ENCODE results near the gene SCAMP5. TPM values are rescaled to one million over a fixed set of nuclear protein-coding genes. Genes with fewer than 3 reads are reported as not detected.

The SCAMP5 gene
- total and polyA plus RNA-seq, 2 of the 4 experiments (the other 2 are of a cell fraction) = 0.36 to 1.6 TPM

DNA sequence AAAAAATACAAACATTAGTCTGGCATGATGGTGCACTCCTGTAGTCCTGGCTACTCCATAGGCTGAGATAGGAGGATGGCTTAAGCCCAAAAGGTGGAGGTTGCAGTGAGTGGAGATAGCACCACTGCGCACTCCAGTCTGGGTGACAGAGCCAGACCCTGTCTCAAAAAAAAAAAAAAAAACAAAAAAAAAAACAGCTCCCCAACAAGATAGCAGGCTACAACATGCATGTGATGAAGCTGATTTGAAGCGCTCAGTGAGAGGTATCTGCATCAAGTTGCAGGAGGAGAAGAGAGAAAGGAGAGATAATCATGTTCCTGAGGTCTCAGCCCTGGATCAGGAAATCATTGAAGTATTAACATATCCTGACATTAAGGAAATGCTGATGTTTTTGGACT, 27.4 kb downstream of the SCAMP5 start:
- H2BK15ac ChIP-seq (ENCODE audit: low read depth, low read length) = no peak overlapping the region
- DNase-seq (no peak), ATAC-seq (ENCODE audit: low read depth) (no peak)
- no peak overlapping the region for H3K4me2 ChIP-seq (ENCODE audit: low read depth, low read length)
- in situ Hi-C loops (cut with MboI; ENCODE audit: low sequenced_read_pairs) = no loop called here
- no TSS peak for BruUV-seq (replicated peaks)
- no peak overlapping the region for H3K23ac ChIP-seq (ENCODE audit: low read depth, low read length)
- POLR2A ChIA-PET (ENCODE audit: unreplicated experiment) = interaction anchor here (0.6 to 0.7 kb wide), 2 partner anchors 44 to 235 kb away, joined by 9 to 17 read pairs; no protein-coding TSS in a partner anchor
- CTCF ChIA-PET = no interaction called here
- no peak overlapping the region for H3K18ac ChIP-seq (ENCODE audit: low read depth, low read length)
- H3K36me3 ChIP-seq (ENCODE audit: control insufficient read depth, insufficient read depth, low read length) = no peaks in the 10 kb centered on the region
- H3K56ac ChIP-seq (ENCODE audit: extremely low read depth, insufficient read depth, low read length) = no peak overlapping the region
- peaks cover 4% of the 10 kb centered on the region; the same call in 1 of the 2 replicates for H3K9me1 ChIP-seq (ENCODE audit: insufficient read depth, low read length)
- H2BK120ac ChIP-seq (ENCODE audit: low read depth, low read length) = no peak overlapping the region
- H3K14ac ChIP-seq (replicated peaks; ENCODE audit: low read depth, low read length) = no peak overlapping the region
- H2BK20ac ChIP-seq (ENCODE audit: low read depth, low read length) = no peak overlapping the region
- peaks cover 2% of the 10 kb centered on the region; the same call in 1 of the 2 replicates for H3K4me1 ChIP-seq (ENCODE audit: control insufficient read depth, insufficient read depth, low read length)
- dilution Hi-C loops (cut with HindIII; ENCODE audit: low sequenced_read_pairs, unreplicated experiment) = no loop called here
- H3K9me3 ChIP-seq (ENCODE audit: control insufficient read depth, insufficient read depth, low read length) = no peaks in the 10 kb centered on the region
- H4K20me1 ChIP-seq (ENCODE audit: insufficient read depth, low read length) = no peaks in the 10 kb centered on the region
- peaks cover 8 to 13% of the 10 kb centered on the region in 2 experiments for H3K79me1 ChIP-seq (ENCODE audit: low read depth in 1 of 2, low read length in 2 of 2)
- intact Hi-C loops (cut with micrococcal nuclease) = loop anchor here (10.0 kb wide), 2 partner anchors 282 to 432 kb away; partner anchors contain the start of gene SIN3A
- H3K27me3 ChIP-seq (ENCODE audit: control insufficient read depth, insufficient read depth, low read length) = peaks cover 3% of the 10 kb centered on the region; the same call in 1 of the 2 replicates
- no peak overlapping the region for H2BK5ac ChIP-seq (ENCODE audit: low read depth, low read length, poor library complexity, severe bottlenecking)
- H3K4me3 ChIP-seq (ENCODE audit: insufficient read depth, low read depth, low read length) = no peak overlapping the region
- H4K5ac ChIP-seq (ENCODE audit: low read depth, low read length) = 0 out of 2 replicates have a peak overlapping the region, but pooled peaks have one; percentile 23
- no peak overlapping the region for H2AK5ac ChIP-seq (ENCODE audit: low read depth, low read length)
- no peak overlapping the region for H3K4ac ChIP-seq (ENCODE audit: low read depth, low read length)
- no peak overlapping the region for H2AK9ac ChIP-seq (replicated peaks; ENCODE audit: low read depth, low read length, poor library complexity)
- H4K8ac ChIP-seq (ENCODE audit: low read depth in 2 of 2, low read length in 2 of 2) = peak overlapping the region; percentile 71 to 82; a peak in 3 of 4 replicates
- H3K27ac ChIP-seq (ENCODE audit: insufficient read depth, low read length) = no peak overlapping the region
- H4K91ac ChIP-seq (ENCODE audit: insufficient read depth, low read depth, low read length) = no peak overlapping the region
- peak overlapping the region; percentile 95 for H2AFZ ChIP-seq (replicated peaks; ENCODE audit: low read length, poor library complexity)
- no peak overlapping the region for H3K9ac ChIP-seq (ENCODE audit: low read depth, low read length)
- WGBS, 2 experiments (ENCODE audit: extremely low coverage in 2 of 2, insufficient read length in 1 of 2) = no CpG with 5 or more reads among the region's 2 CpGs
- TF ChIP-seq MXI1 (IDR thresholded peaks at IDR 0.05; ENCODE audit: borderline replicate concordance, low read depth, low read length) = no peak
- no peak for TF ChIP-seq MAFK (IDR thresholded peaks at IDR 0.05; ENCODE audit: low read depth, low read length)
- no peak for TF ChIP-seq CHD1 (IDR thresholded peaks at IDR 0.05; ENCODE audit: low read depth, low read length)
- TF ChIP-seq, protein P1, sequence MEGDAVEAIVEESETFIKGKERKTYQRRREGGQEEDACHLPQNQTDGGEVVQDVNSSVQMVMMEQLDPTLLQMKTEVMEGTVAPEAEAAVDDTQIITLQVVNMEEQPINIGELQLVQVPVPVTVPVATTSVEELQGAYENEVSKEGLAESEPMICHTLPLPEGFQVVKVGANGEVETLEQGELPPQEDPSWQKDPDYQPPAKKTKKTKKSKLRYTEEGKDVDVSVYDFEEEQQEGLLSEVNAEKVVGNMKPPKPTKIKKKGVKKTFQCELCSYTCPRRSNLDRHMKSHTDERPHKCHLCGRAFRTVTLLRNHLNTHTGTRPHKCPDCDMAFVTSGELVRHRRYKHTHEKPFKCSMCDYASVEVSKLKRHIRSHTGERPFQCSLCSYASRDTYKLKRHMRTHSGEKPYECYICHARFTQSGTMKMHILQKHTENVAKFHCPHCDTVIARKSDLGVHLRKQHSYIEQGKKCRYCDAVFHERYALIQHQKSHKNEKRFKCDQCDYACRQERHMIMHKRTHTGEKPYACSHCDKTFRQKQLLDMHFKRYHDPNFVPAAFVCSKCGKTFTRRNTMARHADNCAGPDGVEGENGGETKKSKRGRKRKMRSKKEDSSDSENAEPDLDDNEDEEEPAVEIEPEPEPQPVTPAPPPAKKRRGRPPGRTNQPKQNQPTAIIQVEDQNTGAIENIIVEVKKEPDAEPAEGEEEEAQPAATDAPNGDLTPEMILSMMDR (conservative IDR thresholded peaks at IDR 0.05; ENCODE audit: low read depth, low read length) = no peak
- no peak for TF ChIP-seq RCOR1 (IDR thresholded peaks at IDR 0.05; ENCODE audit: insufficient replicate concordance, low read length)
- TF ChIP-seq POLR2A (IDR thresholded peaks at IDR 0.05; ENCODE audit: low read depth, low read length) = no peak
- no peak for TF ChIP-seq NFE2L2 (IDR thresholded peaks at IDR 0.05; ENCODE audit: low read depth, low read length)
- no peak for TF ChIP-seq RFX5 (IDR thresholded peaks at IDR 0.05; ENCODE audit: low read depth, low read length)
- TF ChIP-seq FOS (IDR thresholded peaks at IDR 0.05; ENCODE audit: low read depth, low read length) = no peak
- TF ChIP-seq SMC3 (IDR thresholded peaks at IDR 0.05; ENCODE audit: low read depth, low read length) = no peak
- TF ChIP-seq RAD21 (IDR thresholded peaks at IDR 0.05; ENCODE audit: low read length) = no peak
- no peak for TF ChIP-seq CEBPB (IDR thresholded peaks at IDR 0.05; ENCODE audit: low read depth, low read length)
- TF ChIP-seq, protein P2, sequence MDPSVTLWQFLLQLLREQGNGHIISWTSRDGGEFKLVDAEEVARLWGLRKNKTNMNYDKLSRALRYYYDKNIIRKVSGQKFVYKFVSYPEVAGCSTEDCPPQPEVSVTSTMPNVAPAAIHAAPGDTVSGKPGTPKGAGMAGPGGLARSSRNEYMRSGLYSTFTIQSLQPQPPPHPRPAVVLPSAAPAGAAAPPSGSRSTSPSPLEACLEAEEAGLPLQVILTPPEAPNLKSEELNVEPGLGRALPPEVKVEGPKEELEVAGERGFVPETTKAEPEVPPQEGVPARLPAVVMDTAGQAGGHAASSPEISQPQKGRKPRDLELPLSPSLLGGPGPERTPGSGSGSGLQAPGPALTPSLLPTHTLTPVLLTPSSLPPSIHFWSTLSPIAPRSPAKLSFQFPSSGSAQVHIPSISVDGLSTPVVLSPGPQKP (IDR thresholded peaks at IDR 0.05; ENCODE audit: borderline replicate concordance, low read depth, low read length) = no peak
- no peak for TF ChIP-seq MAZ (IDR thresholded peaks at IDR 0.05; ENCODE audit: borderline replicate concordance, low read depth, low read length)
- TF ChIP-seq, protein P3, sequence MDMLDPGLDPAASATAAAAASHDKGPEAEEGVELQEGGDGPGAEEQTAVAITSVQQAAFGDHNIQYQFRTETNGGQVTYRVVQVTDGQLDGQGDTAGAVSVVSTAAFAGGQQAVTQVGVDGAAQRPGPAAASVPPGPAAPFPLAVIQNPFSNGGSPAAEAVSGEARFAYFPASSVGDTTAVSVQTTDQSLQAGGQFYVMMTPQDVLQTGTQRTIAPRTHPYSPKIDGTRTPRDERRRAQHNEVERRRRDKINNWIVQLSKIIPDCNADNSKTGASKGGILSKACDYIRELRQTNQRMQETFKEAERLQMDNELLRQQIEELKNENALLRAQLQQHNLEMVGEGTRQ (IDR thresholded peaks at IDR 0.05; ENCODE audit: low read depth, low read length) = no peak
- no peak for TF ChIP-seq BHLHE40 (IDR thresholded peaks at IDR 0.05; ENCODE audit: low read depth, low read length)
